HG03439 (cell line): ENCODE results near the gene LTN1.
"Not testable (repeated sequence)": the region's sequence is repeated elsewhere in the genome, so short reads cannot be mapped to it uniquely, and the experiment has no call there.

Experiments used
- ATAC-seq: cut with Tn5 transposase; IDR thresholded peaks from one replicate; pipeline ENCODE4 v1.9.1; 2021; ENCODE audit warnings: mild to moderate bottlenecking, moderate library complexity; ENCODE audit not compliant: unreplicated experiment

Gene LTN1

DNA sequence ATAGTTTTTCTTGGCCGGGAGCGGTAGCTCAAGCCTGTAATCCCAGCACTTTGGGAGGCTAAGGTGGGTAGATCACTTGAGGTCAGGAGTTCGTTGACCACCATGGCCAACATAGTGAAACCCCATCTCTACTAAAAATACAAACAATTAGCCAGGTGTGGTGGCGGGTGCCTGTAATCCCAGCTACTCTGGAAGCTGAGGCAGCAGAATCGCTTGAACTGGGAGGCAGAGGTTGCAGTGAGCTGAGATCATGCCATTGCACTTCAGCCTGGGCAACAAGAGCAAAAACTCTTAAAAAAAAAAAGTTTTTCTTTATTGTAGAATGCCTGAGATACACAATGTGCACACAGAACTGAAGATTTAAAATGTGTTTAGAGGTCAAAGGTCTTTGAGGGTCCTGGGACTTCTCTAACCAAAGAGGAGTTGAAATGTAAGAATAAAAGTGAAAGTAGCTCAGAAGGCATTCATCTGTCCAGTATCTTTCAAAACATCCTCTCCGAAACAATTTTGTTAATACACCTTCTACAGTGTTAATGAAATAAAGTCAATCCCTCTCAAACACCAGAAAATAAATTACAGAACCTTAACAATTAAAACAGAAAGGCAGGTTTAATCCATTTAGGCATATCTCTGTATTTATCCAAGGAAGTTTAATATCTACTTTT lies 60.8 kb downstream of the LTN1 start:
- not testable (repeated sequence) for ATAC-seq

DNA sequence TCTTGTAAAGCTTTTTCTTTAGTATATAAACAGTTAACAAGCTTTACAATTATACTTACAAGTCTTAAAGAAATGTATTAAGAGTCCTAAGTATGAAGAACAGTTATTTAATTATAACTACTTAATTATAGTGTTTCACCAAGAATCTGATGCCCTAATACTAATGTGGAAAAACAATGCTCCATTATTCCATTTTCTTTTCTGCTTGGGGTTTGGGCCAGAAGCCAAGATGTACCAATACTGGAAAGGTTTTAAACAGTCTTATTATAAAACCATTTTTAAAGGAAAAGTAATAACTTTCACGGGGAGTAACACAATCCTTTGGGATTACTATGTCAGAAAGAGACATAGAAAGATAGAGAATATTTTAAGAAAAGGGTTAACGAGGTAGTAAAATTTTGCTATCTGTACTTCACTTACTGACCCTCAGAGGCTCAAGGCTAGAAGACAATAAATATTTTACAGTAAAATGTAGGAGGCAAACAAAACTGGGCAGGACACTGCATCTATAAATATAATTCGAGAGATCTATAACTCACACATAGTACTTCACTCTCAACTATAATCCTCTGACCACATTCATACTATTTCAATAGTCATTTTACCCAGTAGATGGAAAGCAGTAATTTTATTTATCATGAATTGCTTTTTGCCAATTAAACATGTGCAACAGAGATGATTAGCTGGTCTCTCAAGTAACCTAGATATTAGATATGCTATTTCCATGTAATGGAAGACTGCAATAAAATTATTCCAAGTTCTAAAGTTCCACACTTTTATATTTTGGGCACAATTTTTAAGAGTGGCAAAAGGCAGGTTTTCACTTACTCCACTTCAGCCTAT lies 63.9 kb downstream of the LTN1 start:
- no peak for ATAC-seq

DNA sequence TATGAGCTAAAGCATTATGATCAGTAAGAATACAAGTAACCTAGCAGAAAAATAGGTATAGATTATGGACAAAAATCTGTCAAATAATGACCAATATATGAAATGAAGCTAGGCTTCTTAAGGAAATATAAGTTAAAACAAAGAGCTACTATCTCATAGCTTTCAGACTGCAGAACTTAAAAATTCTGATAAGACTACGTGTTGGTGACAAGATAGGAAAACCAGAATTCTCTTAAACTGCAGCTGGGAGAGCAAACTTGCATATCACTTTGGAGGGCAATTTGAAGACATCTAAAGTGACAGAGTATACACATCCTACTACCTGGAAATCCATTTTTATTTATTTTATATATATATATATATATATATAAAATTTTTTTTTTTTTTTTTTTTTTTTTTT lies 65.5 kb downstream of the LTN1 start:
- ATAC-seq, result no peak

DNA sequence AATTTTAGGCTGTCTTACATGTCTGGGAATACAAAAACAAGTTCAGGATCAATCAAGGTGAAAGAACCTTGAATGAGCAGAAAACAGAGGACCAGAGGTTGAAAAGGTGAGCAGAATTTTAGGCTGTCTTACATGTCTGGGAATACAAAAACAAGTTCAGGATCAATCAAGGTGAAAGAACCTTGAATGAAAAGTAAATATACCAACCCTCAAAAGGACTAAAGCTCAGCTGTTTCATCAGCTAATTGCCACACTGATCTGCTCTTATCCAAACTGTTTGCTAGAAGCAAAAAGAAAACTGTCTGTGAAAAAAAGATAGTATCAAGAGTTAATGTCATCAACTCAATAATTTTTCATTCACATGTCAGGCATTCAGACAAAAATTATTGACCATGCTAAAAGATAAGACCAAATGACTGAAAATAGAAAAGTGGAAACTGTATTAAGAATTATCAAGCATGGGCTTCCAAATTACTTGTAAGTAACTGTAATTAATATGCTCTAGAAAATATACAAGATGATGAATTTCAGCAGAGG lies 69.2 kb downstream of the LTN1 start:
- no peak for ATAC-seq

DNA sequence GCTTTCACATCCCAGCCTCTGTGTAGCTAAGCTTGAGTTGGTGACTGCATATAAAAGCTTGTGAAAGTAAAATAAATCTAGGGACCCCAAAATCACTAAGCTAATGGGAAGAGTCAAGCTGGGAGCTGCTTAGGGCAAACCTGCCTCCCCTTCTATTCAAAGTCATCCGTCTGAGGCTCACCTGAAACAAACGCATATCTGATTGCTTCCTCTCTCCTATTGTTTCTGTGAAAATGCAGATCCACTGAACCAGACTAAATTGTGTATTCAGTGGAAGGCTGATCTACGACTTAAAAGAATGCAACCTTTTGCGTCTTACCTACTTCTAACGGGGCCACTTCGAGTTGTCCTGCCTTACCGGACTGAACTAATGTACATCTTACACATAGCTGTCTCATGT lies 70.3 kb downstream of the LTN1 start:
- ATAC-seq, result no peak

DNA sequence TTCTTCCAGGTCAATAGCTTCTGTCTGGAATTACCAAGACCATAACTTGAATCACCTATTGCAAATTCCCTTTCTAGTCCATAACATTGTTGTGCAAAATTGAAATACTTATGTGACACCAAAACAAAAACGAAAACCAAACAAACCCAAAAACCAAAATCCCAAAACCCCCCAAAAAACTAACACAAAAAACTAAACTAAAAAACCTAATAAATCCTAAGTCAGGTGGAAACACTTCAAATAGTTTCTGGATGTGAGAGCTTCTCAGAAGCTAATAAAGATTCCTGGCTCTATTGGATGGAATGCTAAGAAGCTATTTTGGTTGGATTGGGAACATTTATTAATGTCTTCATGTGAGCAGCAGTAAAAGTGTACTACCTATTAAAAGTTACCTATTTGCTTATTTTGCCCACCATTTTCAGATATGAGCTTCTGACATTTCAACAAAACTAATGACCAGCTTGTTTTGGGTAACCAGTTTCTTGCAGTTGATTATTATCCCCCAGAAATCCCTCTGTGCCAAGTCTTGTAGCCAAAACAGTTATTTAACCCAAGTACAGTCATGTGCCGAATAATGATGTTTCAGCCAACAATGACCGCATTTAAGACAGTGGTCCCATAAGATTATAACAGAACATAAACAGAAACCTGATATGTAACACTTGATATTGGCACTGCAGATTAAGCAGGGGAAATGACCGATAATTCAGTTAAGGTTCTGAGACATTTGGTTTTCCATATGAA lies 76.4 kb downstream of the LTN1 start:
- no peak for ATAC-seq

DNA sequence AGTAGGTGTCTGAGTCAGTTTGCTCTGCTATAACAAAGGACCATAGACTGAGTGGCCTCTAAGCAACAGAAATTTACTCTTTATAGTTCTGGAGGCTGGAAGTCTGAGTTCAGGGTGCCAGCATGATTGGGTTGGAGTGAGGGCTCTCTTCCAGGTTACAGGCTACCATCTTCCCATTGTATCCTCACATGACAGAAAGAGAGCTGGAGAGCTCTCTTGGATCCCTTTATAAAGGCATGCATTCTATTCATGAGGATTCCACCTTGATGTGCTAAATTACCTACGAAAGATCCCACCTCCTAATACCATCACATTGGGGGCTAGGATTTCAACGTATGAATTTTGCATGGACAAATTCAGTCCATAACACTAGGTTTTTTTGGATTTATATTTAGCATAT lies 79.6 kb downstream of the LTN1 start:
- no peak for ATAC-seq

DNA sequence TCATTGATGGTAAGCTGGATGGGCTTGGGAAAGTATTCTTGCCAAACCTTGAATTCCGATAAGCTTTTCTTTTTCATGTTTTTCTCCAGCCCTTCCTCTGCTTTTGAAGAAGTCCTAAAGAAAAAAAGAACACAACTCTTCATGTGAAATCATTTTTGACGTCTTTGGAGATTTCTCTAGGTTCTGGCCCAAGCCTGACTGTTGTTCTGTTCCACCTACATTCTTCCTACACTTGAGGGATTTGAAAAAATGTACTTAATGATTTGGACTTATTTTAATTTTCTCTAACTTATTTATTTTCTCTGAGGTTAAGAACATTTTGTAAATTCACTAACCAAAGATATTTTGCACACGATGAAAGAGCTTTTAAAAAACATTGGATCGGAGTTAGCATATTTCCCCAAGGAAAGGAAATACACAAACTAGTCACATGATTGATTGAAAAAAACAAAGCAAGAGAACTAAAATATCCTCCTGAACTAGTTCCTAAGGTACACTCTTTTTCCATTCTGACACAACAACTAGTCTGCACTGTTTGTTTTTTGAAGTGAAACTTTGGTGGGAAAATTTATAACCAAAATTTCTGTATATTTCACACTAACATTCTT lies 82.3 kb downstream of the LTN1 start:
- no peak for ATAC-seq

DNA sequence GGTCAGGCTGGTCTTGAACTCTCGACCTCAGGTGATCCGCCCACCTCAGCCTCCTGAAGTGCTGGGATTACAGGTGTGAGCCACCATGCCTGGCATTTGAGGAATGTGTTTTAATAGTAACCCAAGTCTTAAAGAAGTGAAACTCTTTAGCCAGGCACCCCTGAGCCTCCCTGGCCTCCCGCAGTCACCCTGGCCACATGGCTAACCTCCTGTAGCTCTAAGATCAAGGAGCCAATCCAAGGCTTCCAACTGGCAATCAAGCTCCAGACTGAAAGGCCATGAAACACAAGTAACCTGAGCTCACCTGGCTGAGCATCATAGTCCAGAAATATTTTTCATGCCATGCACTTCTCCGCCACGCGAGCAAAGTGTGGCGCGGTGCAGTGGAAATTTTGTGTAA lies 84.3 kb downstream of the LTN1 start:
- ATAC-seq, result no peak

DNA sequence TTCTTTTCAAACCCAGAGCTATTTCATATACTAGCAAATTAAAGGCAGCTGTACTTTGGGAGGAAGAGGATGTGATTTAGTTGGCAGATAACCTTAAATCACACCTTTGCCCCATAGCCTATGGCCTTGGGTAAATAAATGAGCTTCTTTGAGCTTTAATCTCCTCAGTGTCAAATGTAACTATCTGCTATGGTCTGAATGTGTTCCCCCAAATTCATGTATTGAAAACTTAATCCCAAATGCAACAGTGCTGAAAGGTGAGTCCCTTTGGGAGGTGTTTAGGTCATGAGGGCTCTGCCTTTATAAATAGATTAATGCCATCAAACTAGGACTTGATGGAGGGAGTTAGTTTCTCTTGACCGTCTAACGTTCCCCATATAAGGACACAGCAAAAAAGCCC lies 85.8 kb downstream of the LTN1 start:
- ATAC-seq, result no peak

DNA sequence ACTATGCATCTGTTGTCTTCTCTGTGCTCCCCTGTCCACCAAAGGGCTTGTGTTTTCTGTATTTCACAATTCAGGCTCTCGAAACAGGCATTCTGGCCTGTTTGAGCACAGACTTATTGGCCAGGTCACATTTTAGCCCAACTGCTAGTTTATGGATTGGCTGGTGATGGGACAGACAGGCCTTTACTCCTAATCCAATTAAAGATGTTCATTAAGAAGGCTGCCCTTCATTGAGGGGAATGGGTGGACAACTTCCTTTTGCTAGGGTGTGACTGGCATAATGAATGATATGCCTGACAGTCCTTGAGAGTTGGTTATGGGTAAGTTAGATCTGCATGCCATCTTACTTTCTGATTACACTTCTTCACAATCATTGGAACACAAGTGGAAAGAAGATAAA lies 86.4 kb downstream of the LTN1 start:
- no peak for ATAC-seq

DNA sequence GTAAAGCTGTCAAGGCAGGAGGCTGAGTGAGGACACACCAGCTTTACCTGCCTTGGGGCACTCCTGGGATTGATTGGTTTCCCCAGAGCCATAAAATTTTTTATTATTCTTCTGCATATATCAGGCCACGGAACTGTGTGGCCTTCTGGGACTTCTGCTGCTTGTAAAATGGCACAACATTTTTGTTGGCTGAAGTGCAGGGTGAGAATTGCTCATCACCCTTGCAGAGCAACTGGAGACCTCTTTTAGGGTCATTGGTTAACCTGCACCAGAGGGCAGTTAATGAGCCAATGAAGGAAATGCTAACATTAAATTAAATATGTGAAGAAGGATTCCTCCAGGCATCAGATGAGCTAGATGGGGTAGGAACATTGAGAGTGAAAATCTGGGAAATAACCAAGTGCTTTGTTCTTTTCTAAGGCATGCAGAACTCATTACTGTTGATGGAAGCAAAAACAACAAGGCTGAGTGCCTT lies 87.7 kb downstream of the LTN1 start:
- ATAC-seq, result no peak

DNA sequence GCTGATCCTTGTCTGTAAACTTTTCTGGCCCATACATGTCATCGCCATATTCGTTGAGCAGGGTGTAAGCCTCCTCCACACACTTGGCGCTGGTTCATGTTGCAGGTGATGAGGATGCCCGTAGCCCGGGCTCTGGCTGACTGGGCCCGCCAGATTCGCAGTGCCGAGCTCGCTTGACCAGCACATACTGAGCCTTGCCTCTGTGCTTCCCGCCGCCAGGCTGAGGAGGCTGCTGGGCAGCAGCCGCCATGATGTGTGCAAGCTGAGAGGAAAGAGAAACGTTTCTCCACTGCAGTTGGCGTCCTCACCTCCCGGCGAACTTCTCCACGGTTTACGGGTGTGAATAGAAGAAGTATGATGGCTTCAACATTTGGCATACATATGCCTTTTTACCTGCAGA lies 89.2 kb downstream of the LTN1 start:
- ATAC-seq, result no peak

DNA sequence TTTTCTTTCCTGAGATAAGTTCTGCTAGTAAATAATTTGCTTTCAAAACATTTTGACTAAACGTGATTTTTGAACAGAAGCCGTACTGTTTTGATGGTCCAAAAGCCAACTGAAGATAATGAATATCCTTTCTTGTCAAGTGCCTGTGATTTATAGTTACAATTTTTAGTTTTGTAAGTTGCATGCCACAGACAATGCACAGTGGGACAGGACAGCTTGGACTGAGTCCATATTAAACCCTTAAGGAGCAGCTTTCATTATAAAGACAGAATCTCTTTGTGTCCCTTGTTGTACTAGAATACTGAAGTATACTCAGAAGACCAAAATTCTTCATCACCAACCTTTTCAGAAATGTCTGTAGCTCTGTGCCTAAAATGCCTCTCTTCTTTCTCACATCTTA lies 92.2 kb downstream of the LTN1 start:
- no peak for ATAC-seq

DNA sequence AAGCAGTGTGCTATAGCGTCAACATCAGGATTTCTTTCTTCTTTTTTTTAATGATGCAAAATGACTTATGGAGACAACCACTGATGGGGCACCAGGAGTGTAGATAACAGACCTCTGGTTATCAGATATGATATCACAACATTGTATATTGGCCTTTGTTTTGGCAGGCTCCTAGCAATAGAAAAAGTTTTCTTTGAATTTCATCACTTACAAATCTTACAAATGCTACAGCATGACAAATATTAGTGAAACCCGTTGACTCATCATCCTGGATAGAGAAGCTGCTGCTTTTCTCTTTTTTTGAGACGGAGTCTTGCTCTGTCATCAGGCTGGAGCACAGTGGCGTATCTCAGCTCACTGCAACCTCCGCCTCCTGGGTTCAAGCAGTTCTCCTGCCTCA lies 92.9 kb downstream of the LTN1 start:
- ATAC-seq, result no peak

DNA sequence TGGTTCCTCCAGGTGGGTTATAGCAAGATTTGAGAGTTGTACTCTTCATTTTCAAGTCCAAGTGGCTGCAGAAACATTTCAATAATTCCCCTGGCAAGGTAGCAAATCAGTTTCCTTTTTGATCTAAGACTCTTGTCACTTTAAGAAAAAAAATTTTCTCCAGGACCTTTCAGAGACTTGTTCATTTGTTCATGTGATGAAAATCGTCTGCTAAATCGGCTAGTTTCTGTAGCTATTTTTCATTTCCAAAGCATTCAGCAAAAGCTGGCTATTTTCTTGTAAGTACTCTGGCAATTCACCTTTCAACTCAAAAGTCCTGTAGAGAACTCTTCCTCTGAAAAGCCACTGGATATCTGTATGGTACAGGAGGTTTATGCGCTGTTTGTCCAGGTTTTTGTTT lies 93.5 kb downstream of the LTN1 start:
- ATAC-seq, result no peak

DNA sequence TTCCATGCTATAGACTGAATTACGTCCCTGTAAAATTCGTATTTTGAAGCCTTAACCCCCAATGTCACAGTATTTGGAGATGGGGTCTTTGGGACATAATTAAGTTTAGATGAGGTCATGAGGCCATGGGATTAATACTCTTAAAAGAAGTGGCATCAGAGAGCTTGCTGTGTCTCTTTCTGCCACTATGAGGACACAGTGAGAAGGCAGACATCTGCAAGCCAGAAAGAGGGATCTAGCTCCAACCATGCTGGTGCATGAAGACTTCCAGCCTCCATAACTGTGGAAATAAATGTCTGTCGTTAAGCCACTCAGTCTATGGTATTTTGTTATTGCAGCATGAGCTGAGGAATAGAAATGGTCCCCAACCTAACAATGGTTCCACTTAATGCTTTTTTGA lies 99.0 kb downstream of the LTN1 start:
- ATAC-seq, result no peak

DNA sequence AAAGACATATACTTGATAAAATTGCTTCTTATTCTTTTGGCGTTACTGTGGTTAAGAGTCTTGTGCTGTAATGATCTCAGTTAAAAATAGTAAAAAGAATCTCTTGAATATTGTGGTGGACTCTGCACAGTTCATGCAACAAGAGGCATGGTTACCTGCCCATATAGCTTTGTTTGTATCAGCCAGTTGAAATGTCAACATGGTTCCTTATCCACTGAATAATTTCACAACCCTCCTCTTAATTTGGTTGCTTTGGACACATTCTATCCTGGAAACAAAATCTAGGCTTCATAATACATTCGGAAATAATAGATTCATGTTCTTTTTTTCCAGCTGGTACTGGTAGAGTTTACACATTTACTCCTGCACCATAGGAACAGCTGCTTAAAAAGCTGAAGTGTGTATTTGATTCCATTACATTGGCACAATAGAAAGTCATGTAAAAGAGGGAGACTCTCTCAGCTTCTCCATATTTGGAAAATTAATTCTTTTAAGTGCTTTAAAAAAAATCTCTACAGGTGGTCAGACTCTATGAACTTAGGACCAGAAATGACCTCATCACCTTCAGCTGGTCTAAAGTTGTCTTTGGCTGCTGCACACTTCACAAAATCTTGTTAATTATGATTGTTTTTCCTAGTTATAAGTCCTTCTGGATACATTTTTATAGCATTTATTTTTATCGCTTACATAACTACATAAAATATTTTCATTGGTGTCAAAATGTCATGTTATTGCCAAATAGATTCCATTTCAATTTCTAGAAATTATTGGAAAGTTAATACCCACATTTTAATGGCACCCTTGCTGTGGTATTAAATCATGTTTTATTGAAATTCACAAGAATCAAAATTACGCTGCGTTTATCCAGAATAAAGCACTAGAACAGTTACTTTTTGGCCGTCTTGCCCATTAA lies 100.2 kb downstream of the LTN1 start:
- ATAC-seq, result no peak

DNA sequence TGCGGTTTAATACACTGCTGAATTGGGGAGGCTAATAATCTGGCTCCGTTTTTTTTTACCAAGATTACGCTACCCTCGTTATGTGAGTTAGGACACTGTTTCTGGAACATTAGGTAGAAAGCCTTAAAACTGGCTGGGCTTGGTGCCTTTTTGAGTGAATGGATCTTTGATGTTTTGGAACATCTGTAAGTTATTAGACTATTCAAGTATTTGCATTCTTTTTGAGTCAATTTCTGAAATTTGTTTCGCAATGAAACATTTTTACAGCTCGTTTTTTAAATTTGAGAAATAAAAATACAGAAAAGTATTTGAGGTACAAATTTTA lies 106.9 kb downstream of the LTN1 start:
- ATAC-seq, result no peak
